GM18519 (cell line): ENCODE measurements around the gene MBD3.

Experiments
- ATAC-seq: cut with Tn5 transposase; IDR thresholded peaks from one replicate; pipeline ENCODE4 v1.9.1; 2021; ENCODE audit warnings: mild to moderate bottlenecking, moderate library complexity; ENCODE audit not compliant: unreplicated experiment, low FRiP score

The MBD3 gene

GRCh38 chr19:1524287-1524971, 68.2 kb downstream of the MBD3 start:
- no peak for ATAC-seq
